OCI-LY3 (cell line): Measurements from ENCODE around the gene NTNG2.

ENCODE experiments used
- EZH2phosphoT487 ChIP-seq: fragments of 200-600 bp; shearing (Covaris generic); IDR thresholded peaks from 2 replicates; pipeline ENCODE4 v1.6.1; 2018; ENCODE audit warnings: antibody characterized with exemption, mixed run types, low read depth
- TF ChIP-seq, protein P1 (sequence below): fragments of 200-600, 300-600 bp; sonication (generic); IDR thresholded peaks from 2 replicates; pipeline ENCODE4 v1.5.1; 2014; ENCODE audit warnings: antibody characterized with exemption, low read length, low read depth

DNA sequence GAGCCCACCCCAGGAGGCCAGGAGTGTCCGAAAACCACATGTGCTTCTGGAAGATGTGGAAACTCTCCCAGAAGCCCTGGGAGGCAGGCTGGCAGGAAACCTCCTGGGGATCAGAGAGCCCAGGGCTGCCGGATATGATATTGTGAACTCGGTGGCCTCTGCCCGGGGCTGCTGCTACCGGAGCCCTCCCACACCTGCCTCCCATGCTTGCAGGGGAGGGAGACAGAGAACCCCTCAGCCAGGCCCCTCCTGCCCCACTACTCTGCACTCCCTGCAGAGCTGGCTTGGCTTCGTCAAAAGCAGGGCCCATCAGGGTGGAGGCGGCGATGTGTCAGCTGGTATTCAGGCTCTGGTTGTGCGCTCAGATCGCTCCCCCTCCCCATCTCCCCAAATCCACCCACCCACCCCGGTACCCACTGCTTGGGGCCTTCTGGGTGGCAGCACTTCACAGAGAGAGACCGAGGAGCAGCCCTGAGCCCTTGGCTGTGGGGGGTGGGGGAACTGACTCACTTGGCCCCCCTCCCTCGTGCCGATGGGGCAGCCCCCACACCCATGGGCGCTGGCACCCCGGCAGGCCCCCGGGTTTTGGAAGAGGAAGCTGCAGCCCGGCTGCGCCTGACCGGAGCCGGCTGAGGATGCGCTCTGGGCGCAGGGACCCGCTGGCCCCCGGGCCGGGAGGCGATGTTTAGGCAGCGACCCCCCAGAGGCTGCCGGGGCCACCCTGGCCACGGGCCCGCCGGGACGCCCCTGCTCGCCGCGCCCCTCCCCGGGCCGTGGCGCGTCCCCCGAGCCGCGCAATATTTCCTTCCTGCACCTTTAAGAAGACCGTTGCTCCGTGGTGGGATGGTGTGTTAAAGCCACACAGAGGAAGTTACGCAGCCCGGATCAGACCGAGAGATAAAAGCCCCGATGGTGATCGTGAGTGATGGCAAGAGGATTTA lies 786 bp upstream of the NTNG2 start:
- TF ChIP-seq, protein P1, sequence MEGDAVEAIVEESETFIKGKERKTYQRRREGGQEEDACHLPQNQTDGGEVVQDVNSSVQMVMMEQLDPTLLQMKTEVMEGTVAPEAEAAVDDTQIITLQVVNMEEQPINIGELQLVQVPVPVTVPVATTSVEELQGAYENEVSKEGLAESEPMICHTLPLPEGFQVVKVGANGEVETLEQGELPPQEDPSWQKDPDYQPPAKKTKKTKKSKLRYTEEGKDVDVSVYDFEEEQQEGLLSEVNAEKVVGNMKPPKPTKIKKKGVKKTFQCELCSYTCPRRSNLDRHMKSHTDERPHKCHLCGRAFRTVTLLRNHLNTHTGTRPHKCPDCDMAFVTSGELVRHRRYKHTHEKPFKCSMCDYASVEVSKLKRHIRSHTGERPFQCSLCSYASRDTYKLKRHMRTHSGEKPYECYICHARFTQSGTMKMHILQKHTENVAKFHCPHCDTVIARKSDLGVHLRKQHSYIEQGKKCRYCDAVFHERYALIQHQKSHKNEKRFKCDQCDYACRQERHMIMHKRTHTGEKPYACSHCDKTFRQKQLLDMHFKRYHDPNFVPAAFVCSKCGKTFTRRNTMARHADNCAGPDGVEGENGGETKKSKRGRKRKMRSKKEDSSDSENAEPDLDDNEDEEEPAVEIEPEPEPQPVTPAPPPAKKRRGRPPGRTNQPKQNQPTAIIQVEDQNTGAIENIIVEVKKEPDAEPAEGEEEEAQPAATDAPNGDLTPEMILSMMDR, result no peak
- no peak for TF ChIP-seq EZH2phosphoT487
